HepG2 (cell line): ENCODE measurements around the gene SPHK2. TPM values are rescaled to one million over a fixed set of nuclear protein-coding genes. Genes with fewer than 3 reads are reported as not detected.

Source experiments
- ATF2 ChIP-seq: sonication (generic); formaldehyde crosslinking; IDR thresholded peaks from 2 replicates; pipeline ENCODE4 v1.4.0; 2020; ENCODE audit warnings: missing genetic modification reagents
- HNF4A ChIP-seq: sonication (generic); formaldehyde crosslinking; IDR thresholded peaks from 2 replicates; pipeline ENCODE4 v1.4.0; 2020; ENCODE audit warnings: missing genetic modification reagents
- HNF4G ChIP-seq, 2 experiments: sonication (generic) in 1 of 2; formaldehyde crosslinking in 1 of 2; IDR thresholded peaks; 2 replicates each; pipeline versions ENCODE4 v1.4.0 to v1.6.1; 2011 to 2020; ENCODE audit warnings: borderline replicate concordance in 2 of 2, low read depth in 2 of 2, mild to moderate bottlenecking in 2 of 2, low read length in 1 of 2, missing genetic modification reagents in 1 of 2, moderate library complexity in 1 of 2
- NR2C2 ChIP-seq: sonication (generic); formaldehyde crosslinking; IDR thresholded peaks from 2 replicates; pipeline ENCODE4 v1.4.0; 2020; ENCODE audit warnings: missing genetic modification reagents, mild to moderate bottlenecking, moderate library complexity, borderline replicate concordance
- POLR2G ChIP-seq: fragments of 200-400 bp; formaldehyde crosslinking; IDR thresholded peaks from 2 replicates; pipeline ENCODE4 v1.6.1; 2018; ENCODE audit warnings: mild to moderate bottlenecking, low read depth, low read length, moderate library complexity
- ZNF12 ChIP-seq: sonication (generic); formaldehyde crosslinking; IDR thresholded peaks from 2 replicates; pipeline ENCODE4 v1.5.0; 2020; ENCODE audit warnings: missing genetic modification reagents
- ZNF687 ChIP-seq: sonication (generic); formaldehyde crosslinking; IDR thresholded peaks from 2 replicates; pipeline ENCODE4 v1.5.1; 2020; ENCODE audit warnings: mild to moderate bottlenecking, missing genetic modification reagents, moderate library complexity
- polyA plus RNA-seq, 8 experiments: library from polyadenylated mRNA; depleted of rRNA in 3 of 8; stranded (reverse) in 7 of 8; unstranded in 1 of 8; fragments of >200 nt; fragmentation: Illumina TruSeq in 4 of 8; extraction: Trizol in 4 of 8; gene quantifications; 2 replicates each; pipeline versions ENCODE4 v1.2.1 to v1.2.3, GENCODE V29; 2011 to 2016; ENCODE audit warnings: low read depth in 4 of 8, missing spikeins in 1 of 8, mixed read lengths in 1 of 8; ENCODE audit not compliant: insufficient read depth in 1 of 8
- total RNA-seq, 5 experiments: library from RNA; depleted of rRNA; stranded (reverse); fragments of >200 nt; fragmentation: Illumina TruSeq; extraction: Trizol; gene quantifications; 2 replicates each; pipeline ENCODE4 v1.2.3, GENCODE V29; 2016; ENCODE audit warnings: low read depth in 1 of 5

The SPHK2 gene
- total and polyA plus RNA-seq, 2 of the 13 experiments (the other 11 are each of a cell fraction or from before 2014, with no cell fraction given): 2.9 to 14.4 TPM

- TF ChIP-seq HNF4G (IDR thresholded peaks at IDR 0.05; ENCODE audit: borderline replicate concordance, low read depth, low read length): peak; percentile 77
- no peak for TF ChIP-seq HNF4G (CRISPR knock-in tag; IDR thresholded peaks at IDR 0.05; ENCODE audit: borderline replicate concordance, low read depth)
- TF ChIP-seq POLR2G: 0 out of 2 replicates have a peak, but pooled peaks have one; percentile 21
- TF ChIP-seq NR2C2 (CRISPR knock-in tag): peak; percentile 77
- TF ChIP-seq HNF4A (CRISPR knock-in tag): peak; percentile 87
- TF ChIP-seq ATF2 (CRISPR knock-in tag): 0 out of 2 replicates have a peak, but pooled peaks have one; percentile 5
- peak; percentile 25 for TF ChIP-seq ZNF687 (CRISPR knock-in tag)
- no peak for TF ChIP-seq ZNF12
These were observed 14.1 kb downstream of the SPHK2 start (continued) for GRCh38 chr19:48633148-48634035.
